Measurements from ENCODE around the gene NCR2. TPM values are rescaled to one million over a fixed set of nuclear protein-coding genes. Genes with fewer than 3 reads are reported as not detected.

Gene NCR2, protein sequence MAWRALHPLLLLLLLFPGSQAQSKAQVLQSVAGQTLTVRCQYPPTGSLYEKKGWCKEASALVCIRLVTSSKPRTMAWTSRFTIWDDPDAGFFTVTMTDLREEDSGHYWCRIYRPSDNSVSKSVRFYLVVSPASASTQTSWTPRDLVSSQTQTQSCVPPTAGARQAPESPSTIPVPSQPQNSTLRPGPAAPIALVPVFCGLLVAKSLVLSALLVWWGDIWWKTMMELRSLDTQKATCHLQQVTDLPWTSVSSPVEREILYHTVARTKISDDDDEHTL
- total RNA-seq (2021), result not detected in 2 replicates
- not detected for Bru-seq, nascent RNA
- not detected for BruChase-seq, experiment 1, labeled RNA remaining after a 2-hour chase
- not detected for BruChase-seq, experiment 2, labeled RNA remaining after a 6-hour chase
- long read RNA-seq, result 0 reads

DNA sequence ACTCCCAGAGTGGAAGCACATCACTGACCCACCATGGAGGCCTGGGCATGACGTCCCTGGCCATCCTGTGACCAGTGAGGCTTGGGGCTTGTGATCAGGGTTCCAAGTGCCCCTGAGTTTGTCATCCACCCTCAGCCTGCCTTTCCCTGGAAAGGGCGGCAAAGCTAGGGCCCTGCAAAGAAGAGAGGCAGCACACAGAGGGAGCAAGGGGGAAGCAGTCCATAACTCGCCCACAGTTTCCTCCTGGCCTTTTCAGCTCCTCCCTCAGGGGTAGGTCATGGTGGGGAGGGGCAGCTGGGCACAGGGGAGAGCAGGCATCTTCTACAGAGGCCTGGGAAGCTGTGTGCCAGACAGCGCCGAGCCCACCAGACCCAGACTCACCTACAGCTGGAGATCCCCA, at the start of gene NCR2:
NCR2 (plus strand) TSS at position 313 of the 400 bp plus-strand sequence. CDS start 269 bp downstream, outside the sequence.
- H3K27ac ChIP-seq (ENCODE audit: low read depth, low read length, poor library complexity, severe bottlenecking), result no peak within 1 kb of the TSS

DNA sequence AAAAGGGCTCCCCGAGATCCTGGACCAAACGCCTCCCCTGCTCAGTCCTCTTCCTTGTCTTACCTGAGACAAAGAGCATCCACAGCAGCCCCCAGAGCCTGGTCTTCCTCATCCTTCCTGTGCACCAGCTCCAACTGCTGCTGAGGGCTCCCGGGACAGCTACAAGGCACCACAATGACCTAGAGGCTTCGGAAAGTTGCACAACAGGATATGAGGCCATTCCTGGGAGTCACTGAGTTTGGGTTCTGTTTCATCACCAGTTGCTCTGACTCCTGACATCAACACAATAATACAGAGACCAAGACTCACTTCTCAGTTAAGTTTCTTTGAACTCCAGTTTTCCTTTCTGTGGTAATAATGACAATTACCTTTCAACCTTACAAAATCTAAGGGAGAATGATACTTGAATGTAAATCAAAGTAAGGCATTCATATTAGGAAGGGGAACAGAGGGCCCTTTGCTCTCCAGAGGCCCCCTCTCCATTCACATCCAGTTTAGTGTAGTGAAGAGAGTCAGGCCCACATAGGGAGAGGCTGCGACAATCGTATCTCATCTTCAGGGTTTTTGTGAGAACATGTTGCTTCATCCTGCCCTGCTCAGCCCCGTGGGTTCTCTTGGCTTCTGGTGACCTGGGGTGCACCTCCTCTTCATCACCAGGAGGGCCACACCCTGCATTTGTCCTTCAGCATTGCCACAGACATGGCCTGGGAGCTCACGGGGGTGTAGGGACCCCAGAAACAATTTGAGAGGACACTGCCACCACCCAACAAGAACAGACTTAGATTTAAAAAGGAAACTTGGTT, 48.7 kb upstream of the NCR2 start, which contains the start of gene TREM1:
TREM1 (minus strand) TSS at position 139 of the 803 bp plus-strand sequence; CDS start at position 112, 27 bp downstream.
- H3K4me3 ChIP-seq (ENCODE audit: low read depth, low read length, poor library complexity, severe bottlenecking), result no peak within 1 kb of the TSS
- no peaks in the 10 kb centered on the region for H3K9me3 ChIP-seq (ENCODE audit: low read depth, low read length, poor library complexity, severe bottlenecking)
- BruUV-seq (replicated peaks), result no TSS peak
- intact Hi-C loops (cut with micrococcal nuclease; ENCODE audit: unreplicated experiment), result no loop called here
- ChIA-PET POLR2A (ENCODE audit: low non-redundant PET) (no interaction called here), CTCF (no interaction called here)
- TF ChIP-seq, protein P1, sequence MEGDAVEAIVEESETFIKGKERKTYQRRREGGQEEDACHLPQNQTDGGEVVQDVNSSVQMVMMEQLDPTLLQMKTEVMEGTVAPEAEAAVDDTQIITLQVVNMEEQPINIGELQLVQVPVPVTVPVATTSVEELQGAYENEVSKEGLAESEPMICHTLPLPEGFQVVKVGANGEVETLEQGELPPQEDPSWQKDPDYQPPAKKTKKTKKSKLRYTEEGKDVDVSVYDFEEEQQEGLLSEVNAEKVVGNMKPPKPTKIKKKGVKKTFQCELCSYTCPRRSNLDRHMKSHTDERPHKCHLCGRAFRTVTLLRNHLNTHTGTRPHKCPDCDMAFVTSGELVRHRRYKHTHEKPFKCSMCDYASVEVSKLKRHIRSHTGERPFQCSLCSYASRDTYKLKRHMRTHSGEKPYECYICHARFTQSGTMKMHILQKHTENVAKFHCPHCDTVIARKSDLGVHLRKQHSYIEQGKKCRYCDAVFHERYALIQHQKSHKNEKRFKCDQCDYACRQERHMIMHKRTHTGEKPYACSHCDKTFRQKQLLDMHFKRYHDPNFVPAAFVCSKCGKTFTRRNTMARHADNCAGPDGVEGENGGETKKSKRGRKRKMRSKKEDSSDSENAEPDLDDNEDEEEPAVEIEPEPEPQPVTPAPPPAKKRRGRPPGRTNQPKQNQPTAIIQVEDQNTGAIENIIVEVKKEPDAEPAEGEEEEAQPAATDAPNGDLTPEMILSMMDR (conservative IDR thresholded peaks at IDR 0.05; ENCODE audit: low read depth, low read length), result no peak
- no peak for TF ChIP-seq EZH2 (IDR thresholded peaks at IDR 0.05; ENCODE audit: borderline replicate concordance, low read depth, low read length, poor library complexity, severe bottlenecking)
- H3K27ac ChIP-seq (ENCODE audit: low read depth, low read length, poor library complexity, severe bottlenecking), result no peak within 1 kb of the TSS
- no peak for DNase-seq (ENCODE audit: low spot score)
- no peaks in the 10 kb centered on the region for H3K4me1 ChIP-seq (ENCODE audit: insufficient read depth, low read length, poor library complexity, severe bottlenecking)
- no peaks in the 10 kb centered on the region for H3K36me3 ChIP-seq (ENCODE audit: insufficient read depth, low read length, poor library complexity, severe bottlenecking)
- H3K27me3 ChIP-seq (replicated peaks; ENCODE audit: insufficient read depth, low read depth, low read length, poor library complexity), result no peaks in the 10 kb centered on the region

More for the DNA sequence above, at the start of gene NCR2:
- POLR2A ChIA-PET (ENCODE audit: low non-redundant PET), result no interaction called here
- no peak within 1 kb of the TSS for H3K4me3 ChIP-seq (ENCODE audit: low read depth, low read length, poor library complexity, severe bottlenecking)
- peaks cover 22% of the 10 kb centered on the region for H3K4me1 ChIP-seq (ENCODE audit: insufficient read depth, low read length, poor library complexity, severe bottlenecking)
- no TSS peak for BruUV-seq (replicated peaks)
- no peak for TF ChIP-seq EZH2 (IDR thresholded peaks at IDR 0.05; ENCODE audit: borderline replicate concordance, low read depth, low read length, poor library complexity, severe bottlenecking)
- TF ChIP-seq, protein P1 (conservative IDR thresholded peaks at IDR 0.05; ENCODE audit: low read depth, low read length), result no peak
- no peaks in the 10 kb centered on the region for H3K9me3 ChIP-seq (ENCODE audit: low read depth, low read length, poor library complexity, severe bottlenecking)
- CTCF ChIA-PET, result no interaction called here
- DNase-seq (ENCODE audit: low spot score), result no peak
- no peaks in the 10 kb centered on the region for H3K36me3 ChIP-seq (ENCODE audit: insufficient read depth, low read length, poor library complexity, severe bottlenecking)
- intact Hi-C loops (cut with micrococcal nuclease; ENCODE audit: unreplicated experiment), result no loop called here
- H3K27me3 ChIP-seq (replicated peaks; ENCODE audit: insufficient read depth, low read depth, low read length, poor library complexity), result peaks cover 3% of the 10 kb centered on the region

DNA sequence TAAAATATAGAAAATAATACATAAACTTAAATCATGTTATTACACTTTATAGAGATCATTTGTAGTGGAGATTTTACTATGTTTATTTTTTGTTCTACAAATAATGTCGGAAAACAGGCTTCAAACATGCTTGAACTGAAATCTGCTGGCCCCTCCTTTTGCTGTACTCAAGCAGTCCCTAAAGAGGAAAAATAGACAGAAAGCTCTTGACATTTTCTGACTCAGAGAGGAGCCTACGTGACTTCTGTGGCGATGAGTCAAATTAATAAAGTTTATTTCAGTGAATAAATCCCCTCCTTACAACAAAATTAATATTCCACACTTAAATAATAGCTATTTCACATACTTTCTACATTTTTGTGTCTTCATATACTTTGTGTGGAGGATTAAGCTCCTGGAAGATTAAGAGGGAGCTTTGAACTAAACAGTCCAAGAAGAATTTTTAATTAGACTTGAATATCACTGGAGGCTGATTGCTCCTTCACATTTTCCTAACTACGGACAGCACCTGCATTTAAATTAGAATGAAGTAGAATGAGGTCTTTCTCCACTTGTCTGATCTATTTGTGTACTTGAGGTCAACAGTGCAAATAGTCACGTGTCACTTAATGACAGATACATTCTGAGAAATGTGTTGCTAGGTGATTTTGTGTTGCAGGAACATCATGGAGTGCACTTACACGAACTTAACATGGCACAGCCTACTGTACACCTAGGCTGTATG, 47.2 kb upstream of the NCR2 start:
- intact Hi-C loops (cut with micrococcal nuclease; ENCODE audit: unreplicated experiment), result no loop called here
- Histone ChIP-seq H3K4me3 (ENCODE audit: low read depth, low read length, poor library complexity, severe bottlenecking) (no peak overlapping the region), H3K27me3 (replicated peaks; ENCODE audit: insufficient read depth, low read depth, low read length, poor library complexity) (no peaks in the 10 kb centered on the region), H3K27ac (ENCODE audit: low read depth, low read length, poor library complexity, severe bottlenecking) (no peak overlapping the region), H3K4me1 (ENCODE audit: insufficient read depth, low read length, poor library complexity, severe bottlenecking) (no peaks in the 10 kb centered on the region), H3K36me3 (ENCODE audit: insufficient read depth, low read length, poor library complexity, severe bottlenecking) (no peaks in the 10 kb centered on the region), H3K9me3 (ENCODE audit: low read depth, low read length, poor library complexity, severe bottlenecking) (no peaks in the 10 kb centered on the region)
- DNase-seq (ENCODE audit: low spot score), result no peak
- ChIA-PET POLR2A (ENCODE audit: low non-redundant PET) (no interaction called here), CTCF (no interaction called here)
- TF ChIP-seq EZH2 (IDR thresholded peaks at IDR 0.05; ENCODE audit: borderline replicate concordance, low read depth, low read length, poor library complexity, severe bottlenecking), result no peak
- TF ChIP-seq, protein P1 (conservative IDR thresholded peaks at IDR 0.05; ENCODE audit: low read depth, low read length), result no peak
- no TSS peak for BruUV-seq (replicated peaks)

All from A673 (cell line).